ENCODE measurements around the gene LCE3D.
"Not testable (repeated sequence)": the region's sequence is repeated elsewhere in the genome, so short reads cannot be mapped to it uniquely, and the experiment has no call there.

LCE3D gene

DNA sequence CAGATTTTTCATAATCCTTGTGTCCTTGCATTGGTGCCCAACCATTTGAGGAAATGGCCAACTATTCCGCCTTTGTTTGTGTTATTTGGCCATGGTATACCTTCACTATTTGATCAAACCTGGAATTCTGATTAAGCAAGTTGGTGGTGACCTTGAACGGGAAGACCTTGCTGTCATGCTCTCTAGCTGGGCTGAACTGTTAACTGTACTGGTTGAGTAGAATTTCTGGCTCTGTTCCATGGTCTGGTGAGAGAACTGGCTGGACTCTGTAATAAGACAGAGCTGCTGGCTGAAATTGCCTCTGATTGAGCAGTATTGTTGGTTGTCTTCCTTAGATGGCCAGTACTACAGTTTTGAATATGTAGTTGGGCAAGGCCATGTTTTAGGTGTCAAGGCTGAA lies 16.7 kb upstream of the LCE3D start:
- DNase-seq (ENCODE audit: low read depth) = no peak
- TF ChIP-seq, protein P1, sequence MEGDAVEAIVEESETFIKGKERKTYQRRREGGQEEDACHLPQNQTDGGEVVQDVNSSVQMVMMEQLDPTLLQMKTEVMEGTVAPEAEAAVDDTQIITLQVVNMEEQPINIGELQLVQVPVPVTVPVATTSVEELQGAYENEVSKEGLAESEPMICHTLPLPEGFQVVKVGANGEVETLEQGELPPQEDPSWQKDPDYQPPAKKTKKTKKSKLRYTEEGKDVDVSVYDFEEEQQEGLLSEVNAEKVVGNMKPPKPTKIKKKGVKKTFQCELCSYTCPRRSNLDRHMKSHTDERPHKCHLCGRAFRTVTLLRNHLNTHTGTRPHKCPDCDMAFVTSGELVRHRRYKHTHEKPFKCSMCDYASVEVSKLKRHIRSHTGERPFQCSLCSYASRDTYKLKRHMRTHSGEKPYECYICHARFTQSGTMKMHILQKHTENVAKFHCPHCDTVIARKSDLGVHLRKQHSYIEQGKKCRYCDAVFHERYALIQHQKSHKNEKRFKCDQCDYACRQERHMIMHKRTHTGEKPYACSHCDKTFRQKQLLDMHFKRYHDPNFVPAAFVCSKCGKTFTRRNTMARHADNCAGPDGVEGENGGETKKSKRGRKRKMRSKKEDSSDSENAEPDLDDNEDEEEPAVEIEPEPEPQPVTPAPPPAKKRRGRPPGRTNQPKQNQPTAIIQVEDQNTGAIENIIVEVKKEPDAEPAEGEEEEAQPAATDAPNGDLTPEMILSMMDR (conservative IDR thresholded peaks at IDR 0.05; ENCODE audit: low read depth, low read length) = no peak
- H3K4me3 ChIP-seq (ENCODE audit: low read length) = no peak overlapping the region

DNA sequence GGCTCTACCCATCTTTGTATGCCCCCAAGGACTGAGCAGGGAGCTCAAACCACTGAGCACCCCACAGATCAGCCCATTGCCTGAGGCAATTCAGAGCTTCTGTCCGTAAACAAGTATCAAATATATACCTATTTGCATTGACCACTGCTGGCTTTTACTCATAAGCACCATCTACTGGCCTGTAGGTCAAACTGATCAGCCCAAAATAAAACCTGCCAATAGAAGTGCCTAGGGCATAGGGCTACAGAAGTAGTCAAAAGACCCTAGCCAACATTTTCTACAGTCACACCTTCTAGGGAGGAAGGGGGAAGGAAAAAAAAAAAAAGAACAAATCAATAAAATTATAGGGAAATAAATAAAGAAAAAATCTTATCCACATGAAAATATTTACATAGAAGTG lies 5.3 kb upstream of the LCE3D start:
- DNase-seq (ENCODE audit: low read depth) = no peak
- TF ChIP-seq, protein P1 (conservative IDR thresholded peaks at IDR 0.05; ENCODE audit: low read depth, low read length) = no peak
- no peak overlapping the region for H3K4me3 ChIP-seq (ENCODE audit: low read length)

DNA sequence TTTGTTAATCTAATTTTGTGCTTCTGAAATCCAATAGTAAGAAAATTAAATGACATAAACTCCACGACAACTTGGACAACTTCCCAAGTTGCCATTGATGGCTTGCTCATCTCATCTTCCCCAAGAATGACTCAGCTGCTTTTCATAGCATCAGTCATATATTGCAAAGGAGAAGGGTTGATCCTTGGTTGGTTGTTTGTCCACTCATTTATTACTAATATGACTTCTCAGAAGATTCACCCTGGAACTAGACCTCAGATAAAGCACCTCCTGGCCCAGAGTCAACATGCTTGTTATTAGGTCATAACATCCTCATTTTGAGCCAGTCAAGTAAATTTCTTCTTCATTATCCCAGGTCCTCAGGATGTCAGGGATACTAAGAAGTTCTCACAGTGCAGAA lies 2.3 kb upstream of the LCE3D start:
- DNase-seq (ENCODE audit: low read depth) = no peak
- TF ChIP-seq, protein P1 (conservative IDR thresholded peaks at IDR 0.05; ENCODE audit: low read depth, low read length) = no peak
- no peak overlapping the region for H3K4me3 ChIP-seq (ENCODE audit: low read length)

DNA sequence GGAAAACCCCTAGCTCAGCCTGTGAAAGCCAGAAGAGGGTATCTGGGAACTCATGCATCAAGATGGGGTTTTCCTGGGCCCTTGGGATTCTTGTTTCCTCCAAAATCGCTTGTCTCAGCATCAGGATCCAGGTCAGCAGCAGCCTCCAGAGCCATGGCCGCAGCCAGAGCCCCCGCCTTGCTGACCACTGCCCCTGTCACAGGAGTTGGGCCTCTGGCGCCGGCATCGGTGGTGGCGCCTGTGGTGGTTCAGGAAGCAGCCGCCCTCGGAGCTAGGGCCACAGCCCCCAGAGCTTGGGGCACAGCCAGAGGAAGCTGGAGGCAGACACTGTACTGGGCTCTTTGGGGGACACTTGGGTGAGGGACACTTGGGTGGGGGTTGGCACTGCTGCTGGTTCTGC lies 790 bp downstream of the LCE3D start:
- not testable (repeated sequence) for H3K4me3 ChIP-seq (ENCODE audit: low read length); DNase-seq (ENCODE audit: low read depth)

DNA sequence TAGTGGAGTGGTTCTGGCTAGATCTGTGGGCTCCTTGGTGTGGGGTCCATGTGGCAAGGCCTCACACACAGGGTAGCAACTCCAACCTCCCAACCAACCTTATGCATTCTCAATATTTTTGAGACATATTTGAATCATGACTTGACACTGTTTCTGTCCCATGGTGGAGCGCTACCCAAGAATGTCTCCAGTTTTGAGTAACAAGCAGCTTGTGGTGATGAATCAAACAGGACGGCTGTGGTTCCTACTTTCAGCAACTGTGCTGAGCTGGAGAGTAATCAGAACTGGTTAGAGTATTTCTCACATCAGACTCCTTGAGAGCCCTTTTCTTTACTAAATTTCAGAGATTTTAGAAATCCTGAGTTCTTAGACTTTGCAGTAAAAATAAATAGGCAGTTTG lies 3.1 kb downstream of the LCE3D start:
- TF ChIP-seq, protein P1 (conservative IDR thresholded peaks at IDR 0.05; ENCODE audit: low read depth, low read length) = no peak
- no peak for DNase-seq (ENCODE audit: low read depth)
- H3K4me3 ChIP-seq (ENCODE audit: low read length) = no peak overlapping the region

DNA sequence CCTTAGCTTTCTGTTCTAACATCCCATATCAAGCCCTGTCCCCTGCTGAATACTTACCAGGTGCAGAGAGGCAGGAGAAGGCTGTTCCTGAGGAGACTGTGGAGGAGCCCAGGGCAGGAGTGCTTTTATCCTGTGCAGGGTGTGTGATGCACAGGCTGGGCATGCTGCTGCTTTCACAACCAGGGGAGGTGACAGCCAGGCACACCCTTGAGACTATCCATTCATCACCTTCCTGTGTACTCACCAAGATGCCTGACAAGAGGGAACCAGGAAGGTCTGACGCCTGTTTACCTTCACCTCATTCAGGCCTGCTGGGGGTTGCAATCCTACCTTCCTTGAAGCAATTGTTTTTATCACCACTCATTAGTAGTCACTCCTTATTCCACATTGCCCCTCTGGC lies 13.6 kb downstream of the LCE3D start, which contains the start of gene LCE3E:
Gene LCE3E, minus strand, starts transcription at position 100 of the 400 bp plus-strand sequence. CDS start 572 bp downstream, outside the sequence.
- TF ChIP-seq, protein P1 (conservative IDR thresholded peaks at IDR 0.05; ENCODE audit: low read depth, low read length) = no peak
- no peak for DNase-seq (ENCODE audit: low read depth)
- no peak within 1 kb of the TSS for H3K4me3 ChIP-seq (ENCODE audit: low read length)

DNA sequence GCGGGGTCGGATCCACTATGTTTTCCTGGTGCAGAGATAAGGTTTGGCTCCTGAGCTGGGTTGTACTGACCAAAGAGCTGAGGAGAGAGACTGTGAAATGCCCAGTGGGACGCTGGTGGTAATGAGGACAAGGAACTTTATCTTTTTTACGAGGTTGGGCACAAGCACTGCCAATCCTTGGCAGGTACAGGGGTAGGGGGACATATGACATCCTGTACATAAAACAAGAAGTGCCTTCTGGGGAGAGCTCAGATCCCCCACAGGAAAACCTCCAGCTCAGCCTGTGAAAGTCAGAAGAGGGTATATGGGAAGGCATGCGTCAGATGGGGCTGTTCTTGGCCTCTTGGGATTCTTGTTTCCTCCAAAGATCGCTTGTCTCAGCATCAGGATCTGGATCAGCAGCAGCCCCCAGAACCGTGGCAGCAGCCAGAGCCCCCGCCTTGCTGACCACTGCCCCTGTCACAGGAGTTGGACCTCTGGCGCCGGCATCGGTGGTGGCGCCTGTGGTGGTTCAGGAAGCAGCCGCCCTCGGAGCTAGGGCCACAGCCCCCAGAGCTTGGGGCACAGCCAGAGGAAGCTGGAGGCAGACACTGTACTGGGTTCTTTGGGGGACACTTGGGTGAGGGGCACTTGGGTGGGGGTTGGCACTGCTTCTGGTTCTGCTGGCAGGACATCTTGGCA lies 14.6 kb downstream of the LCE3D start:
- no peak for DNase-seq (ENCODE audit: low read depth)
- H3K4me3 ChIP-seq (ENCODE audit: low read length) = no peak overlapping the region
- TF ChIP-seq, protein P1 (conservative IDR thresholded peaks at IDR 0.05; ENCODE audit: low read depth, low read length) = no peak

All from retinal pigment epithelial cell (primary cell).